RWPE2 (cell line): ENCODE data around the gene YBEY.

Experiments used
- ATAC-seq: fragments of 200-7000 bp; cut with Tn5 transposase; 3 replicates; pipeline ENCODE4 v1.9.1; 2021; ENCODE audit warnings: low read depth
- DNase-seq: peaks from one replicate; pipeline ENCODE4 v3.0.0-alpha.2; 2020; ENCODE audit warnings: low spot score
- H3K27ac ChIP-seq: fragments of 450-650 bp; 2 replicates; pipeline ENCODE4 v1.5.1; 2017; ENCODE audit warnings: mild to moderate bottlenecking; ENCODE audit not compliant: poor library complexity, severe bottlenecking
- H3K27me3 ChIP-seq: fragments of 250-450 bp; sonication (Bioruptor Pico); 2 replicates; pipeline ENCODE4 v1.5.1; 2021; ENCODE audit warnings: mild to moderate bottlenecking, moderate library complexity; ENCODE audit not compliant: insufficient read depth, poor library complexity, severe bottlenecking
- H3K36me3 ChIP-seq: fragments of 250-450 bp; sonication (Bioruptor Pico); 2 replicates; pipeline ENCODE4 v1.5.1; 2020; ENCODE audit warnings: low read depth, mild to moderate bottlenecking, moderate library complexity
- H3K4me1 ChIP-seq: fragments of 250-450 bp; sonication (Bioruptor Pico); 2 replicates; pipeline ENCODE4 v1.5.1; 2021; ENCODE audit warnings: mild to moderate bottlenecking, moderate library complexity; ENCODE audit not compliant: insufficient read depth, poor library complexity, severe bottlenecking
- H3K4me3 ChIP-seq: fragments of 250-450 bp; sonication (Bioruptor Pico); 2 replicates; pipeline ENCODE4 v1.5.1; 2021; ENCODE audit warnings: mild to moderate bottlenecking, moderate library complexity; ENCODE audit not compliant: severe bottlenecking
- H3K9me3 ChIP-seq: fragments of 250-450 bp; sonication (Bioruptor Pico); 2 replicates; pipeline ENCODE4 v1.5.1; 2021; ENCODE audit warnings: mild to moderate bottlenecking, moderate library complexity; ENCODE audit not compliant: severe bottlenecking
- CTCF ChIP-seq: fragments of 450-650 bp; IDR thresholded peaks from one replicate; pipeline ENCODE4 v1.5.1; 2017; ENCODE audit warnings: mild to moderate bottlenecking, moderate library complexity; ENCODE audit not compliant: poor library complexity, severe bottlenecking

YBEY gene

GRCh38 chr21:46322351-46323226, 36.4 kb downstream of the YBEY start:
- H3K4me3 ChIP-seq = peak overlapping the region; percentile 88
- peak overlapping the region; percentile 85 for H3K27ac ChIP-seq
- peaks cover 12% of the 10 kb centered on the region for H3K4me1 ChIP-seq
- ATAC-seq = no peak
- no peak for TF ChIP-seq CTCF
- H3K9me3 ChIP-seq = no peaks in the 10 kb centered on the region
- H3K27me3 ChIP-seq = no peaks in the 10 kb centered on the region
- peaks cover 22% of the 10 kb centered on the region for H3K36me3 ChIP-seq
- no peak for DNase-seq

- H3K9me3 ChIP-seq = no peaks in the 10 kb centered on the region
- H3K4me3 ChIP-seq = peak overlapping the region; percentile 88
- no peak for ATAC-seq
- DNase-seq = no peak
- peak overlapping the region; percentile 85 for H3K27ac ChIP-seq
- peaks cover 12% of the 10 kb centered on the region for H3K4me1 ChIP-seq
- H3K36me3 ChIP-seq = peaks cover 26% of the 10 kb centered on the region
- H3K27me3 ChIP-seq = no peaks in the 10 kb centered on the region
- TF ChIP-seq CTCF = no peak
These were observed 37.1 kb downstream of the YBEY start for GRCh38 chr21:46323227-46323709.

- peak; percentile 97 for DNase-seq
- Histone ChIP-seq H3K27me3 (no peaks in the 10 kb centered on the region), H3K27ac (peak within 1 kb of the TSS; percentile 85), H3K4me3 (peak within 1 kb of the TSS; percentile 88), H3K4me1 (peaks cover 12% of the 10 kb centered on the region), H3K9me3 (no peaks in the 10 kb centered on the region), H3K36me3 (peaks cover 27% of the 10 kb centered on the region)
- peak; percentile 82 for ATAC-seq
- no peak for TF ChIP-seq CTCF
These were observed 37.7 kb downstream of the YBEY start, which contains the start of the genes C21orf58 and PCNT for GRCh38 chr21:46323710-46324389. TSS of gene C21orf58 (minus strand) at chr21:46323870. CDS start at chr21:46322738, 1,132 bp downstream. TSS of gene PCNT (plus strand) at chr21:46324156. CDS start at chr21:46324229, 73 bp downstream.

GRCh38 chr21:46324390-46325072, 38.4 kb downstream of the YBEY start:
- Histone ChIP-seq H3K36me3 (peaks cover 33% of the 10 kb centered on the region), H3K4me3 (peak overlapping the region; percentile 88), H3K4me1 (peaks cover 12% of the 10 kb centered on the region), H3K9me3 (no peaks in the 10 kb centered on the region), H3K27me3 (no peaks in the 10 kb centered on the region), H3K27ac (peak overlapping the region; percentile 85)
- TF ChIP-seq CTCF = no peak
- ATAC-seq (peak; percentile 43), DNase-seq (peak; percentile 83)
